ENCODE measurements around the gene RAD51AP2.

RAD51AP2 gene

GRCh38 chr2:17476830-17477229, 41.4 kb downstream of the RAD51AP2 start:
- Histone ChIP-seq H3K27me3 (ENCODE audit: control insufficient read depth in 5 of 5, insufficient read depth in 4 of 5, low read length in 5 of 5) (no peaks in the 10 kb centered on the region), H3K27ac (ENCODE audit: low read depth, low read length) (no peak overlapping the region), H3K36me3 (ENCODE audit: control insufficient read depth in 5 of 5, insufficient read depth in 5 of 5, low read length in 5 of 5) (no peaks in the 10 kb centered on the region), H3K9me3 (ENCODE audit: control insufficient read depth in 5 of 5, low read length in 5 of 5) (no peaks in the 10 kb centered on the region), H3K4me1 (ENCODE audit: control insufficient read depth in 5 of 5, insufficient read depth in 5 of 5, low read length in 5 of 5) (no peaks in the 10 kb centered on the region), H3K4me3 (ENCODE audit: low read depth in 1 of 5, low read length in 5 of 5) (no peak overlapping the region), H3K9ac (ENCODE audit: low read length in 5 of 5) (no peak overlapping the region)

GRCh38 chr2:17476064-17476463, 42.2 kb downstream of the RAD51AP2 start:
- Histone ChIP-seq H3K27ac (ENCODE audit: low read depth, low read length) (no peak overlapping the region), H3K4me1 (ENCODE audit: control insufficient read depth in 5 of 5, insufficient read depth in 5 of 5, low read length in 5 of 5) (no peaks in the 10 kb centered on the region), H3K9ac (ENCODE audit: low read length in 5 of 5) (no peak overlapping the region), H3K36me3 (ENCODE audit: control insufficient read depth in 5 of 5, insufficient read depth in 5 of 5, low read length in 5 of 5) (no peaks in the 10 kb centered on the region), H3K27me3 (ENCODE audit: control insufficient read depth in 5 of 5, insufficient read depth in 4 of 5, low read length in 5 of 5) (no peaks in the 10 kb centered on the region), H3K4me3 (ENCODE audit: low read depth in 1 of 5, low read length in 5 of 5) (no peak overlapping the region), H3K9me3 (ENCODE audit: control insufficient read depth in 5 of 5, low read length in 5 of 5) (peaks cover 0 to under 1% (median under 1%) of the 10 kb centered on the region in 5 donors)

GRCh38 chr2:17475286-17475685, 43.0 kb downstream of the RAD51AP2 start:
- Histone ChIP-seq H3K9ac (ENCODE audit: low read length in 5 of 5) (no peak overlapping the region), H3K36me3 (ENCODE audit: control insufficient read depth in 5 of 5, insufficient read depth in 5 of 5, low read length in 5 of 5) (no peaks in the 10 kb centered on the region)

GRCh38 chr2:17471979-17472378, 46.3 kb downstream of the RAD51AP2 start:
- Histone ChIP-seq H3K27me3 (ENCODE audit: control insufficient read depth in 5 of 5, insufficient read depth in 4 of 5, low read length in 5 of 5) (no peaks in the 10 kb centered on the region), H3K4me1 (ENCODE audit: control insufficient read depth in 5 of 5, insufficient read depth in 5 of 5, low read length in 5 of 5) (no peaks in the 10 kb centered on the region), H3K36me3 (ENCODE audit: control insufficient read depth in 5 of 5, insufficient read depth in 5 of 5, low read length in 5 of 5) (no peaks in the 10 kb centered on the region), H3K9me3 (ENCODE audit: control insufficient read depth in 5 of 5, low read length in 5 of 5) (peaks cover 3 to 14% (median 6%) of the 10 kb centered on the region in 5 donors), H3K4me3 (ENCODE audit: low read depth in 1 of 5, low read length in 5 of 5) (no peak overlapping the region), H3K27ac (ENCODE audit: low read depth, low read length) (no peak overlapping the region), H3K9ac (ENCODE audit: low read length in 5 of 5) (no peak overlapping the region)

More at GRCh38 chr2:17475286-17475685, 43.0 kb downstream of the RAD51AP2 start:
- H3K9me3 ChIP-seq (ENCODE audit: control insufficient read depth in 5 of 5, low read length in 5 of 5), result peaks cover 0 to 7% (median 5%) of the 10 kb centered on the region in 5 donors
- H3K27me3 ChIP-seq (ENCODE audit: control insufficient read depth in 5 of 5, insufficient read depth in 4 of 5, low read length in 5 of 5), result no peaks in the 10 kb centered on the region
- no peak overlapping the region for H3K27ac ChIP-seq (ENCODE audit: low read depth, low read length)
- H3K4me1 ChIP-seq (ENCODE audit: control insufficient read depth in 5 of 5, insufficient read depth in 5 of 5, low read length in 5 of 5), result no peaks in the 10 kb centered on the region
- no peak overlapping the region for H3K4me3 ChIP-seq (ENCODE audit: low read depth in 1 of 5, low read length in 5 of 5)

GRCh38 chr2:17470855-17471641, 47.2 kb downstream of the RAD51AP2 start:
- no peak overlapping the region for H3K9ac ChIP-seq (ENCODE audit: low read length in 5 of 5)
- no peaks in the 10 kb centered on the region for H3K27me3 ChIP-seq (ENCODE audit: control insufficient read depth in 5 of 5, insufficient read depth in 4 of 5, low read length in 5 of 5)
- H3K36me3 ChIP-seq (ENCODE audit: control insufficient read depth in 5 of 5, insufficient read depth in 5 of 5, low read length in 5 of 5), result no peaks in the 10 kb centered on the region

GRCh38 chr2:17461087-17461475, 57.2 kb downstream of the RAD51AP2 start:
- H3K9ac ChIP-seq (ENCODE audit: low read length in 5 of 5), result no peak overlapping the region
- peaks cover 0 to 2% (median 0%) of the 10 kb centered on the region in 5 donors for H3K27me3 ChIP-seq (ENCODE audit: control insufficient read depth in 5 of 5, insufficient read depth in 4 of 5, low read length in 5 of 5)
- no peak overlapping the region for H3K4me3 ChIP-seq (ENCODE audit: low read depth in 1 of 5, low read length in 5 of 5)
- H3K9me3 ChIP-seq (ENCODE audit: control insufficient read depth in 5 of 5, low read length in 5 of 5), result no peaks in the 10 kb centered on the region
- H3K27ac ChIP-seq (ENCODE audit: low read depth, low read length), result no peak overlapping the region
- H3K36me3 ChIP-seq (ENCODE audit: control insufficient read depth in 5 of 5, insufficient read depth in 5 of 5, low read length in 5 of 5), result no peaks in the 10 kb centered on the region
- H3K4me1 ChIP-seq (ENCODE audit: control insufficient read depth in 5 of 5, insufficient read depth in 5 of 5, low read length in 5 of 5), result no peaks in the 10 kb centered on the region

More at GRCh38 chr2:17470855-17471641, 47.2 kb downstream of the RAD51AP2 start:
- H3K4me1 ChIP-seq (ENCODE audit: control insufficient read depth in 5 of 5, insufficient read depth in 5 of 5, low read length in 5 of 5), result no peaks in the 10 kb centered on the region
- peaks cover 3 to 14% (median 6%) of the 10 kb centered on the region in 5 donors for H3K9me3 ChIP-seq (ENCODE audit: control insufficient read depth in 5 of 5, low read length in 5 of 5)
- no peak overlapping the region for H3K4me3 ChIP-seq (ENCODE audit: low read depth in 1 of 5, low read length in 5 of 5)
- no peak overlapping the region for H3K27ac ChIP-seq (ENCODE audit: low read depth, low read length)

Measured in subcutaneous abdominal adipose tissue (tissue), 5 donors.